Measurements from ENCODE around the gene ING3.
"Not testable (repeated sequence)": the region's sequence is repeated elsewhere in the genome, so short reads cannot be mapped to it uniquely, and the experiment has no call there.

The ING3 gene

GRCh38 chr7:121003986-121004685 lies 53.6 kb downstream of the ING3 start:
- Histone ChIP-seq H3K4me1 (ENCODE audit: control insufficient read depth, insufficient read depth, low read length) (no peaks in the 10 kb centered on the region), H3K27ac (ENCODE audit: extremely low read depth, low read depth, low read length) (no peak overlapping the region), H3K4me3 (ENCODE audit: low read depth, low read length) (no peak overlapping the region), H3K36me3 (ENCODE audit: control insufficient read depth in 2 of 2, insufficient read depth in 1 of 2, low read length in 2 of 2) (no peaks in the 10 kb centered on the region), H3K9me3 (ENCODE audit: control insufficient read depth, insufficient read depth, low read depth, low read length) (no peaks in the 10 kb centered on the region)
- POLR2A ChIA-PET, result no interaction called here
- TF ChIP-seq, protein P1, sequence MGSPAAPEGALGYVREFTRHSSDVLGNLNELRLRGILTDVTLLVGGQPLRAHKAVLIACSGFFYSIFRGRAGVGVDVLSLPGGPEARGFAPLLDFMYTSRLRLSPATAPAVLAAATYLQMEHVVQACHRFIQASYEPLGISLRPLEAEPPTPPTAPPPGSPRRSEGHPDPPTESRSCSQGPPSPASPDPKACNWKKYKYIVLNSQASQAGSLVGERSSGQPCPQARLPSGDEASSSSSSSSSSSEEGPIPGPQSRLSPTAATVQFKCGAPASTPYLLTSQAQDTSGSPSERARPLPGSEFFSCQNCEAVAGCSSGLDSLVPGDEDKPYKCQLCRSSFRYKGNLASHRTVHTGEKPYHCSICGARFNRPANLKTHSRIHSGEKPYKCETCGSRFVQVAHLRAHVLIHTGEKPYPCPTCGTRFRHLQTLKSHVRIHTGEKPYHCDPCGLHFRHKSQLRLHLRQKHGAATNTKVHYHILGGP (tag by site-specific recombination; IDR thresholded peaks at IDR 0.05), result no peak
- TF ChIP-seq, protein P2, sequence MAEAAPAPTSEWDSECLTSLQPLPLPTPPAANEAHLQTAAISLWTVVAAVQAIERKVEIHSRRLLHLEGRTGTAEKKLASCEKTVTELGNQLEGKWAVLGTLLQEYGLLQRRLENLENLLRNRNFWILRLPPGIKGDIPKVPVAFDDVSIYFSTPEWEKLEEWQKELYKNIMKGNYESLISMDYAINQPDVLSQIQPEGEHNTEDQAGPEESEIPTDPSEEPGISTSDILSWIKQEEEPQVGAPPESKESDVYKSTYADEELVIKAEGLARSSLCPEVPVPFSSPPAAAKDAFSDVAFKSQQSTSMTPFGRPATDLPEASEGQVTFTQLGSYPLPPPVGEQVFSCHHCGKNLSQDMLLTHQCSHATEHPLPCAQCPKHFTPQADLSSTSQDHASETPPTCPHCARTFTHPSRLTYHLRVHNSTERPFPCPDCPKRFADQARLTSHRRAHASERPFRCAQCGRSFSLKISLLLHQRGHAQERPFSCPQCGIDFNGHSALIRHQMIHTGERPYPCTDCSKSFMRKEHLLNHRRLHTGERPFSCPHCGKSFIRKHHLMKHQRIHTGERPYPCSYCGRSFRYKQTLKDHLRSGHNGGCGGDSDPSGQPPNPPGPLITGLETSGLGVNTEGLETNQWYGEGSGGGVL (tag by site-specific recombination; IDR thresholded peaks at IDR 0.05), result no peak
- TF ChIP-seq ZNF24 (tag by site-specific recombination; IDR thresholded peaks at IDR 0.05) (no peak), PRDM6 (tag by site-specific recombination; IDR thresholded peaks at IDR 0.05) (no peak), ZBTB7A (tag by site-specific recombination; IDR thresholded peaks at IDR 0.05; ENCODE audit: low read depth) (no peak), KLF7 (tag by site-specific recombination; IDR thresholded peaks at IDR 0.05; ENCODE audit: borderline replicate concordance) (no peak), SALL2 (tag by site-specific recombination; IDR thresholded peaks at IDR 0.05; ENCODE audit: borderline replicate concordance) (no peak), ZNF501 (tag by site-specific recombination; IDR thresholded peaks at IDR 0.05) (no peak)
- CTCF ChIA-PET, result no interaction called here

DNA sequence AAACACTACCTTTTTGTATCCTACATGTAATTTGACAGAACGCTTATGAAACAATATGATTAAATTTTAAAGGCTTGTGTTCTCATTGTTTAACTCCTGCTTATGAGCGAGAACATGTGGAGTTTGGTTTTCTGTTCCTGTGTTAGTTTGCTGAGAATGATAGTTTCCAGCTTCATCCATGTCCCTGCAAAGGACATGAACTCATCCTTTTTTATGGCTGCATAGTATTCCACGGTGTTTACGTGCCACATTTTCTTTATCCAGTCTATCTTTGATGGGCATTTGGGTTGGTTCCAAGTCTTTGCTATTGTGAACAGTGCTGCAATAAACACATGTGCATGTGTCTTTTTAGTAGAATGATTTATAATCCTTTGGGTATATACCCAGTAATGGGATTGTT lies 54.5 kb downstream of the ING3 start:
- POLR2A ChIA-PET; H3K4me1 ChIP-seq (ENCODE audit: control insufficient read depth, insufficient read depth, low read length); H3K27ac ChIP-seq (ENCODE audit: extremely low read depth, low read depth, low read length); H3K4me3 ChIP-seq (ENCODE audit: low read depth, low read length); CTCF ChIA-PET; H3K9me3 ChIP-seq (ENCODE audit: control insufficient read depth, insufficient read depth, low read depth, low read length); H3K36me3 ChIP-seq (ENCODE audit: control insufficient read depth in 2 of 2, insufficient read depth in 1 of 2, low read length in 2 of 2): not testable (repeated sequence)
- peak; percentile 99 for TF ChIP-seq ZNF146 (tag by site-specific recombination; IDR thresholded peaks at IDR 0.05)
- TF ChIP-seq ZNF580 (tag by site-specific recombination; IDR thresholded peaks at IDR 0.05), result peak; percentile 87

- POLR2A ChIA-PET, result no interaction called here
- H3K9me3 ChIP-seq (ENCODE audit: control insufficient read depth, insufficient read depth, low read depth, low read length), result no peaks in the 10 kb centered on the region
- no peak overlapping the region for H3K4me3 ChIP-seq (ENCODE audit: low read depth, low read length)
- H3K27ac ChIP-seq (ENCODE audit: extremely low read depth, low read depth, low read length), result no peak overlapping the region
- CTCF ChIA-PET, result no interaction called here
- no peaks in the 10 kb centered on the region for H3K36me3 ChIP-seq (ENCODE audit: control insufficient read depth in 2 of 2, insufficient read depth in 1 of 2, low read length in 2 of 2)
- H3K4me1 ChIP-seq (ENCODE audit: control insufficient read depth, insufficient read depth, low read length), result no peaks in the 10 kb centered on the region
- TF ChIP-seq, protein P3, sequence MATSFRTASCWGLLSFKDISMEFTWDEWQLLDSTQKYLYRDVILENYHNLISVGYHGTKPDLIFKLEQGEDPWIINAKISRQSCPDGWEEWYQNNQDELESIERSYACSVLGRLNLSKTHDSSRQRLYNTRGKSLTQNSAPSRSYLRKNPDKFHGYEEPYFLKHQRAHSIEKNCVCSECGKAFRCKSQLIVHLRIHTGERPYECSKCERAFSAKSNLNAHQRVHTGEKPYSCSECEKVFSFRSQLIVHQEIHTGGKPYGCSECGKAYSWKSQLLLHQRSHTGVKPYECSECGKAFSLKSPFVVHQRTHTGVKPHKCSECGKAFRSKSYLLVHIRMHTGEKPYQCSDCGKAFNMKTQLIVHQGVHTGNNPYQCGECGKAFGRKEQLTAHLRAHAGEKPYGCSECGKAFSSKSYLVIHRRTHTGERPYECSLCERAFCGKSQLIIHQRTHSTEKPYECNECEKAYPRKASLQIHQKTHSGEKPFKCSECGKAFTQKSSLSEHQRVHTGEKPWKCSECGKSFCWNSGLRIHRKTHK (tag by site-specific recombination; IDR thresholded peaks at IDR 0.05), result no peak
- TF ChIP-seq, protein P2 (tag by site-specific recombination; IDR thresholded peaks at IDR 0.05), result no peak
- TF ChIP-seq ZFP69B (tag by site-specific recombination; IDR thresholded peaks at IDR 0.05), result no peak
- TF ChIP-seq ZNF202 (tag by site-specific recombination; IDR thresholded peaks at IDR 0.05; ENCODE audit: borderline replicate concordance), result no peak
- no peak for TF ChIP-seq GFI1B (tag by site-specific recombination; IDR thresholded peaks at IDR 0.05)
- no peak for TF ChIP-seq ZFP37 (tag by site-specific recombination; IDR thresholded peaks at IDR 0.05)
Measured at GRCh38 chr7:121005996-121006584, 55.5 kb downstream of the ING3 start.
